Measurements from ENCODE around the gene ABCC2. TPM values are rescaled to one million over a fixed set of nuclear protein-coding genes. Genes with fewer than 3 reads are reported as not detected.
"Not testable (repeated sequence)": the region's sequence is repeated elsewhere in the genome, so short reads cannot be mapped to it uniquely, and the experiment has no call there.

Gene ABCC2
- total and polyA plus RNA-seq, 2 experiments from 2014 or later = 29.7 to 63.1 TPM

DNA sequence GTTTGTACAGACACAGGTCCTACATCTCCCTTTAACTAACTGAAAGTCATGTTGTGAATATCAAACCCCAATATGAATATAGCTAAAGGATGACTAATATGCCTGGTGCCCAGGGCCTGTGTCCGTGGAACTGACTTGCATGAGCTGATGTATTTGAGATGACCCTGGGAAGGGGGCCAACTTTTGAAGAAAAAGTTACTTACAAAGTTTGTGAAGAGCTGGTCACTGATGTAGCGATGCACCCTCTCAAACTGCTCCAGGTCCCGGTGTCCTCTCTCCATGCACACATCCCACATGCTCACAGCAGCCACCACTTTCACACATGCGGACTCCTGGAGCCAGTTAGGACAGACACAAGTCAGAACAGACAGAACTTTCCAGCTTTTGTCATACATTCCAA, 106.2 kb downstream of the ABCC2 start:
- no peak overlapping the region for H3K4me3 ChIP-seq
- no peak overlapping the region for H3K27ac ChIP-seq
- H3K27me3 ChIP-seq = no peaks in the 10 kb centered on the region
- no peaks in the 10 kb centered on the region for H3K4me1 ChIP-seq (ENCODE audit: insufficient read depth)
- H3K9me3 ChIP-seq (ENCODE audit: low read depth) = no peaks in the 10 kb centered on the region
- TF ChIP-seq EZH2 (IDR thresholded peaks at IDR 0.05; ENCODE audit: borderline replicate concordance) (no peak), EZH2phosphoT487 (IDR thresholded peaks at IDR 0.05; ENCODE audit: low read depth, severe bottlenecking, unreplicated experiment) (no peak)
- TF ChIP-seq, protein P1, sequence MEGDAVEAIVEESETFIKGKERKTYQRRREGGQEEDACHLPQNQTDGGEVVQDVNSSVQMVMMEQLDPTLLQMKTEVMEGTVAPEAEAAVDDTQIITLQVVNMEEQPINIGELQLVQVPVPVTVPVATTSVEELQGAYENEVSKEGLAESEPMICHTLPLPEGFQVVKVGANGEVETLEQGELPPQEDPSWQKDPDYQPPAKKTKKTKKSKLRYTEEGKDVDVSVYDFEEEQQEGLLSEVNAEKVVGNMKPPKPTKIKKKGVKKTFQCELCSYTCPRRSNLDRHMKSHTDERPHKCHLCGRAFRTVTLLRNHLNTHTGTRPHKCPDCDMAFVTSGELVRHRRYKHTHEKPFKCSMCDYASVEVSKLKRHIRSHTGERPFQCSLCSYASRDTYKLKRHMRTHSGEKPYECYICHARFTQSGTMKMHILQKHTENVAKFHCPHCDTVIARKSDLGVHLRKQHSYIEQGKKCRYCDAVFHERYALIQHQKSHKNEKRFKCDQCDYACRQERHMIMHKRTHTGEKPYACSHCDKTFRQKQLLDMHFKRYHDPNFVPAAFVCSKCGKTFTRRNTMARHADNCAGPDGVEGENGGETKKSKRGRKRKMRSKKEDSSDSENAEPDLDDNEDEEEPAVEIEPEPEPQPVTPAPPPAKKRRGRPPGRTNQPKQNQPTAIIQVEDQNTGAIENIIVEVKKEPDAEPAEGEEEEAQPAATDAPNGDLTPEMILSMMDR (IDR thresholded peaks at IDR 0.05; ENCODE audit: poor library complexity) = no peak
- peaks cover 8% of the 10 kb centered on the region for H3K36me3 ChIP-seq (replicated peaks; ENCODE audit: insufficient read depth, low read depth)
- H4K20me1 ChIP-seq (ENCODE audit: insufficient read depth, poor library complexity, severe bottlenecking) = no peaks in the 10 kb centered on the region
- DNase-seq (ENCODE audit: low spot score) = no peak
- 89% methylated on average over 4 of the region's 4 CpGs for WGBS (ENCODE audit: low lambda C conversion rate, missing lambda C conversion rate)
- no peak overlapping the region for H2AFZ ChIP-seq
- H3K9me2 ChIP-seq (replicated peaks; ENCODE audit: insufficient read depth) = no peaks in the 10 kb centered on the region
- no peaks in the 10 kb centered on the region for H3K79me2 ChIP-seq
- no peak overlapping the region for H3K4me2 ChIP-seq

DNA sequence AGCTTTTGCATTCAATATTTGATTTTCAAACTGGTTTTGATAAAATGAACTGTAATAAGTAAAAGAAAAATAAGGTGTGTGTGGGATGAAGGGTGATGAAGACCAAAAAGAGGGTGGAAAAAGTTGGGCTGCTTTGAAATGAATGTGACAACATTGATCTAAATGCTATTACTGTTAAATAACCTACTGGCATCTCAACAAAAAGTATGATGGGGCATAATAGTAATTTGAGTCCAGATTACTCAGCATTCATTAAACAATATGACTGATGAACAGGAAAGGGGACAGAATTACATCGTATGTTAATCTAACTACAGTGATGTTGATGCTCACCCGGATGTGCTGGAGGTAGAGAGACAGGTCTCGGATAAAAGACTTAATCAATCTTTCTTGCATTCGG, 112.2 kb downstream of the ABCC2 start:
- H3K79me2 ChIP-seq = no peaks in the 10 kb centered on the region
- TF ChIP-seq EZH2phosphoT487 (IDR thresholded peaks at IDR 0.05; ENCODE audit: low read depth, severe bottlenecking, unreplicated experiment) = no peak
- TF ChIP-seq, protein P1 (IDR thresholded peaks at IDR 0.05; ENCODE audit: poor library complexity) = no peak
- TF ChIP-seq EZH2 (IDR thresholded peaks at IDR 0.05; ENCODE audit: borderline replicate concordance) = no peak
- H3K36me3 ChIP-seq (replicated peaks; ENCODE audit: insufficient read depth, low read depth) = peaks cover 3% of the 10 kb centered on the region
- H4K20me1 ChIP-seq (ENCODE audit: insufficient read depth, poor library complexity, severe bottlenecking) = no peaks in the 10 kb centered on the region
- no peak overlapping the region for H3K4me3 ChIP-seq
- no peaks in the 10 kb centered on the region for H3K9me2 ChIP-seq (replicated peaks; ENCODE audit: insufficient read depth)
- no peak overlapping the region for H3K4me2 ChIP-seq
- WGBS (ENCODE audit: low lambda C conversion rate, missing lambda C conversion rate) = 92% methylated on average over 4 of the region's 4 CpGs
- no peaks in the 10 kb centered on the region for H3K4me1 ChIP-seq (ENCODE audit: insufficient read depth)
- H3K9me3 ChIP-seq (ENCODE audit: low read depth) = no peaks in the 10 kb centered on the region
- no peak overlapping the region for H3K27ac ChIP-seq
- H3K27me3 ChIP-seq = no peaks in the 10 kb centered on the region
- no peak for DNase-seq (ENCODE audit: low spot score)
- H2AFZ ChIP-seq = no peak overlapping the region

DNA sequence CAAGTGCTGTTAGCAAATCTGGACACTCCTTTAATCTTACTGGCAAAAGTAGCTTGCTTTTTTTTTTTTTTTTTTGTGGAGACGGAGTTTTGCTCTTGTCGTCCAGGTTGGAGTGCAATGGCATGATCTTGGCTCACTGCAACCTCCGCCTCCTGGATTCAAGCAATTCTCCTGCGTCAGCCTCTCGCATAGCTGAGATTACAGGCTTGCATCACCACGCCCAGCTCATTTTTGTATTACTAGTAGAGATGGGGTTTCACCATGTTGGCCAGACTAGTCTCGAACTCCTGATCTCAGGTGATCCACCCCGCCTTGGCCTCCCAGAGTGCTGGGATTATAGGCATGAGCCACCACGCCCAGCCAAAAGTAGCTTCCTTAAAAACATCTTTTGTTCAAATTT, 112.6 kb downstream of the ABCC2 start:
- 94% methylated on average over 9 of the region's 9 CpGs for WGBS (ENCODE audit: low lambda C conversion rate, missing lambda C conversion rate)
- DNase-seq (ENCODE audit: low spot score) = not testable (repeated sequence)

DNA sequence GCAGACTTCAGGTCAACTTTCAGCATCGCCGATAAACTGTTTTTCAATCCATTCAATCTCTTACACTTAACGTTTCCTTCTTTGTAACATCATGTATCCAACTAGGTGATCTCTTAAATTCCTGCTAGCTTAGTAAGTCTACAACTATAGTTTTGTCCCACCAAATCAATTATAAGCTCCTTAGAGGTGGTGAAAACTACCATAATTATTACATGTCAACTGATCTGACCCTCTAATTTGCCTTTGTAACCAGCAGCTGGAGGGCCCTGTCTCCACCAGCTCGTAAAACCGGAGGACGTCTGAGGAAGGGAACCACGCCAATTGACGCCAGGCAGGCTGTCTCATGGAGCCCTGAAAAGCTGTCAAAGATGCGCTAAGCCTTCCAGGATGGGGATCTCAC, 113.4 kb downstream of the ABCC2 start:
- no peak overlapping the region for H3K4me2 ChIP-seq
- H3K9me3 ChIP-seq (ENCODE audit: low read depth) = no peaks in the 10 kb centered on the region
- peaks cover 3% of the 10 kb centered on the region for H3K36me3 ChIP-seq (replicated peaks; ENCODE audit: insufficient read depth, low read depth)
- TF ChIP-seq, protein P1 (IDR thresholded peaks at IDR 0.05; ENCODE audit: poor library complexity) = no peak
- TF ChIP-seq EZH2phosphoT487 (IDR thresholded peaks at IDR 0.05; ENCODE audit: low read depth, severe bottlenecking, unreplicated experiment) (no peak), EZH2 (IDR thresholded peaks at IDR 0.05; ENCODE audit: borderline replicate concordance) (no peak)
- H3K9me2 ChIP-seq (replicated peaks; ENCODE audit: insufficient read depth) = no peaks in the 10 kb centered on the region
- no peaks in the 10 kb centered on the region for H3K4me1 ChIP-seq (ENCODE audit: insufficient read depth)
- no peak overlapping the region for H2AFZ ChIP-seq
- no peaks in the 10 kb centered on the region for H3K79me2 ChIP-seq
- WGBS (ENCODE audit: low lambda C conversion rate, missing lambda C conversion rate) = 75% methylated on average over 9 of the region's 9 CpGs
- H3K27ac ChIP-seq = no peak overlapping the region
- no peak for DNase-seq (ENCODE audit: low spot score)
- H4K20me1 ChIP-seq (ENCODE audit: insufficient read depth, poor library complexity, severe bottlenecking) = no peaks in the 10 kb centered on the region
- H3K4me3 ChIP-seq = no peak overlapping the region
- no peaks in the 10 kb centered on the region for H3K27me3 ChIP-seq

More for the DNA sequence above, 112.6 kb downstream of the ABCC2 start:
- H3K79me2 ChIP-seq; H3K36me3 ChIP-seq (replicated peaks; ENCODE audit: insufficient read depth, low read depth); H3K4me3 ChIP-seq; H3K27ac ChIP-seq; H3K27me3 ChIP-seq; H2AFZ ChIP-seq; H3K4me2 ChIP-seq; H4K20me1 ChIP-seq (ENCODE audit: insufficient read depth, poor library complexity, severe bottlenecking); H3K9me2 ChIP-seq (replicated peaks; ENCODE audit: insufficient read depth); H3K4me1 ChIP-seq (ENCODE audit: insufficient read depth); H3K9me3 ChIP-seq (ENCODE audit: low read depth): not testable (repeated sequence)

Other genes with a start within 250 kb of the ABCC2 start
- gene NKX2-3, start 249.7 kb upstream of the ABCC2 start, total RNA-seq = 0.17 and 0.24 TPM in 2 replicates
- not detected in 2 replicates for gene NKX2-3, start 249.7 kb upstream of the ABCC2 start, polyA plus RNA-seq
- 15.8 and 23.8 TPM in 2 replicates for gene SLC25A28, start 162.2 kb upstream of the ABCC2 start, total RNA-seq
- gene SLC25A28, start 162.2 kb upstream of the ABCC2 start, polyA plus RNA-seq = 33.7 and 38.0 TPM in 2 replicates
- 51.6 and 53.3 TPM in 2 replicates for gene ENTPD7, start 123.1 kb upstream of the ABCC2 start, total RNA-seq
- 10.0 and 18.6 TPM in 2 replicates for gene ENTPD7, start 123.1 kb upstream of the ABCC2 start, polyA plus RNA-seq
- 30.5 and 42.0 TPM in 2 replicates for gene COX15, start 50.5 kb upstream of the ABCC2 start, total RNA-seq
- gene COX15, start 50.5 kb upstream of the ABCC2 start, polyA plus RNA-seq = 26.8 and 28.5 TPM in 2 replicates
- gene CUTC, start 50.4 kb upstream of the ABCC2 start, total RNA-seq = 21.6 and 33.8 TPM in 2 replicates
- gene CUTC, start 50.4 kb upstream of the ABCC2 start, polyA plus RNA-seq = 26.3 and 29.4 TPM in 2 replicates
- 16.5 and 18.2 TPM in 2 replicates for gene DNMBP, start 227.3 kb downstream of the ABCC2 start, total RNA-seq
- gene DNMBP, start 227.3 kb downstream of the ABCC2 start, polyA plus RNA-seq = 11.6 and 13.9 TPM in 2 replicates